IMR-90 (cell line): Measurements from ENCODE around the gene EPB41L2. TPM values are rescaled to one million over a fixed set of nuclear protein-coding genes. Genes with fewer than 3 reads are reported as not detected.

Experiments used
- ATAC-seq: fragments of 200-7000 bp; cut with Tn5 transposase; 2 replicates; pipeline ENCODE4 v1.9.1; 2020; ENCODE audit warnings: low read depth, mild to moderate bottlenecking, moderate library complexity
- BruUV-seq: library from RNA; stranded (reverse); fragments of 400-500 nt; replicated peaks from 2 replicates; lab custom pipeline; 2021; lab: Mats Ljungman, UMichigan
- CTCF ChIA-PET: fragments of 300-600 bp; formaldehyde crosslinking; extraction: SDS; loops from one replicate; lab custom pipeline; 2021; ENCODE audit warnings: antibody characterized with exemption; lab: Yijun Ruan, JAX
- POLR2A ChIA-PET: fragments of 300-600 bp; sonication (Branson Sonifier 250); formaldehyde crosslinking; loops from one replicate; lab custom pipeline; 2022; ENCODE audit warnings: antibody characterized with exemption; ENCODE audit not compliant: unreplicated experiment; lab: Charles Lee
- DNase-seq: peaks from one replicate; pipeline ENCODE4 v3.0.0; 2013
- H2AFZ ChIP-seq: replicated peaks from 2 replicates; pipeline ENCODE3; 2013; ENCODE audit warnings: low read length, mild to moderate bottlenecking; ENCODE audit not compliant: poor library complexity
- H2AK5ac ChIP-seq: 2 replicates; pipeline ENCODE4 v1.6.1; 2013; ENCODE audit warnings: low read depth, low read length, inconsistent platforms
- H2AK9ac ChIP-seq: replicated peaks from 2 replicates; pipeline ENCODE3; 2013; ENCODE audit warnings: mild to moderate bottlenecking, low read depth, low read length, moderate library complexity; ENCODE audit not compliant: poor library complexity
- H2BK120ac ChIP-seq: 2 replicates; pipeline ENCODE4 v1.6.1; 2013; ENCODE audit warnings: low read depth, low read length, inconsistent platforms
- H2BK15ac ChIP-seq: 3 replicates; pipeline ENCODE4 v1.6.1; 2013; ENCODE audit warnings: low read depth, low read length, inconsistent platforms
- H2BK20ac ChIP-seq: 2 replicates; pipeline ENCODE4 v1.6.1; 2013; ENCODE audit warnings: low read depth, mild to moderate bottlenecking, inconsistent platforms, low read length, moderate library complexity
- H2BK5ac ChIP-seq: 2 replicates; pipeline ENCODE4 v1.6.1; 2013; ENCODE audit warnings: mild to moderate bottlenecking, low read depth, low read length, inconsistent platforms; ENCODE audit not compliant: poor library complexity, severe bottlenecking
- H3K14ac ChIP-seq: replicated peaks from 2 replicates; pipeline ENCODE4 v1.6.1; 2013; ENCODE audit warnings: low read depth, low read length, inconsistent platforms
- H3K18ac ChIP-seq: 2 replicates; pipeline ENCODE4 v1.6.1; 2013; ENCODE audit warnings: low read depth, low read length, control low read depth
- H3K23ac ChIP-seq: 2 replicates; pipeline ENCODE4 v1.6.1; 2013; ENCODE audit warnings: low read depth, low read length, inconsistent platforms
- H3K27ac ChIP-seq: 2 replicates; pipeline ENCODE4 v1.5.1; 2013; ENCODE audit warnings: mild to moderate bottlenecking, control low read depth, low read length; ENCODE audit not compliant: insufficient read depth
- H3K27me3 ChIP-seq: 2 replicates; pipeline ENCODE4 v1.6.1; 2013; ENCODE audit warnings: low read length; ENCODE audit not compliant: control insufficient read depth, insufficient read depth
- H3K36me3 ChIP-seq: 2 replicates; pipeline ENCODE4 v1.6.1; 2013; ENCODE audit warnings: low read length, mixed read lengths; ENCODE audit not compliant: control insufficient read depth, insufficient read depth
- H3K4ac ChIP-seq: 2 replicates; pipeline ENCODE4 v1.6.1; 2013; ENCODE audit warnings: low read depth, low read length, inconsistent platforms
- H3K4me1 ChIP-seq: 2 replicates; pipeline ENCODE4 v1.6.1; 2013; ENCODE audit warnings: low read length, mixed read lengths; ENCODE audit not compliant: control insufficient read depth, insufficient read depth
- H3K4me2 ChIP-seq: 2 replicates; pipeline ENCODE4 v1.6.1; 2013; ENCODE audit warnings: low read depth, mild to moderate bottlenecking, control low read depth, low read length, moderate library complexity
- H3K4me3 ChIP-seq: 2 replicates; pipeline ENCODE4 v1.5.1; 2013; ENCODE audit warnings: low read depth, mild to moderate bottlenecking, control low read depth, low read length, moderate library complexity; ENCODE audit not compliant: insufficient read depth
- H3K56ac ChIP-seq: 2 replicates; pipeline ENCODE4 v1.6.1; 2013; ENCODE audit warnings: low read length, inconsistent platforms; ENCODE audit not compliant: insufficient read depth; ENCODE audit errors: extremely low read depth
- H3K79me1 ChIP-seq, 2 experiments: 2 replicates each; pipeline ENCODE4 v1.6.1; 2013; ENCODE audit warnings: low read length in 2 of 2, inconsistent platforms in 1 of 2, low read depth in 1 of 2
- H3K9ac ChIP-seq: 2 replicates; pipeline ENCODE4 v1.6.1; 2013; ENCODE audit warnings: low read depth, low read length, control low read depth
- H3K9me1 ChIP-seq: 2 replicates; pipeline ENCODE4 v1.6.1; 2013; ENCODE audit warnings: low read length, inconsistent platforms; ENCODE audit not compliant: insufficient read depth
- H3K9me3 ChIP-seq: 2 replicates; pipeline ENCODE4 v1.6.1; 2013; ENCODE audit warnings: low read length; ENCODE audit not compliant: control insufficient read depth, insufficient read depth
- H4K20me1 ChIP-seq: 2 replicates; pipeline ENCODE4 v1.6.1; 2013; ENCODE audit warnings: low read length, inconsistent platforms; ENCODE audit not compliant: insufficient read depth
- H4K5ac ChIP-seq: 2 replicates; pipeline ENCODE4 v1.6.1; 2013; ENCODE audit warnings: mild to moderate bottlenecking, low read depth, low read length, control low read depth
- H4K8ac ChIP-seq, 2 experiments: 2 replicates each; pipeline ENCODE4 v1.6.1; 2013; ENCODE audit warnings: low read depth in 2 of 2, low read length in 2 of 2, control low read depth in 1 of 2, inconsistent platforms in 1 of 2
- H4K91ac ChIP-seq: 2 replicates; pipeline ENCODE4 v1.6.1; 2013; ENCODE audit warnings: low read depth, low read length, inconsistent platforms; ENCODE audit not compliant: insufficient read depth
- BHLHE40 ChIP-seq: fragments of 150-350 bp; IDR thresholded peaks from 2 replicates; pipeline ENCODE4 v1.6.1; 2016; ENCODE audit warnings: mild to moderate bottlenecking, low read depth, low read length
- CEBPB ChIP-seq: IDR thresholded peaks from 2 replicates; pipeline ENCODE4 v1.6.1; 2012; ENCODE audit warnings: low read depth, low read length, improper control_type of control experiment
- ELK1 ChIP-seq: fragments of 150-350 bp; IDR thresholded peaks from 2 replicates; pipeline ENCODE4 v1.6.1; 2016; ENCODE audit warnings: low read depth, mild to moderate bottlenecking, low read length, moderate library complexity, borderline replicate concordance
- FOS ChIP-seq: fragments of 150-350 bp; IDR thresholded peaks from 2 replicates; pipeline ENCODE4 v1.6.1; 2016; ENCODE audit warnings: low read depth, low read length
- MAFK ChIP-seq: IDR thresholded peaks from 2 replicates; pipeline ENCODE4 v1.6.1; 2012; ENCODE audit warnings: low read depth, low read length, improper control_type of control experiment
- MAZ ChIP-seq: IDR thresholded peaks from 2 replicates; pipeline ENCODE4 v1.6.1; 2012; ENCODE audit warnings: low read depth, mild to moderate bottlenecking, low read length, improper control_type of control experiment, moderate library complexity, borderline replicate concordance
- MXI1 ChIP-seq: IDR thresholded peaks from 2 replicates; pipeline ENCODE4 v1.6.1; 2012; ENCODE audit warnings: low read depth, mild to moderate bottlenecking, low read length, moderate library complexity, borderline replicate concordance
- NFE2L2 ChIP-seq: fragments of 150-350 bp; IDR thresholded peaks from 2 replicates; pipeline ENCODE4 v1.6.1; 2016; ENCODE audit warnings: low read depth, mild to moderate bottlenecking, low read length
- RAD21 ChIP-seq: IDR thresholded peaks from 2 replicates; pipeline ENCODE4 v1.6.1; 2012; ENCODE audit warnings: low read length, improper control_type of control experiment
- RCOR1 ChIP-seq: IDR thresholded peaks from 2 replicates; pipeline ENCODE4 v1.6.1; 2012; ENCODE audit warnings: mild to moderate bottlenecking, low read length, improper control_type of control experiment; ENCODE audit not compliant: insufficient replicate concordance
- RFX5 ChIP-seq: IDR thresholded peaks from 2 replicates; pipeline ENCODE4 v1.8.0; 2012; ENCODE audit warnings: low read depth, mild to moderate bottlenecking, low read length, moderate library complexity
- SMC3 ChIP-seq: fragments of 150-350 bp; IDR thresholded peaks from 2 replicates; pipeline ENCODE4 v1.6.1; 2016; ENCODE audit warnings: low read depth, mild to moderate bottlenecking, antibody characterized with exemption, low read length, moderate library complexity
- USF2 ChIP-seq: fragments of 150-350 bp; IDR thresholded peaks from 2 replicates; pipeline ENCODE4 v1.6.1; 2017; ENCODE audit warnings: mild to moderate bottlenecking, antibody characterized with exemption, low read length, low read depth
- WGBS, 2 experiments: methylation state at CpG; one replicate each; pipeline versions ENCODE4 v1.1.5 to v1.1.7; 2013; ENCODE audit warnings: missing lambda C conversion rate in 2 of 2; ENCODE audit not compliant: insufficient read length in 1 of 2; ENCODE audit errors: extremely low coverage in 2 of 2; 5-methylcytosine and 5-hydroxymethylcytosine counted together
- dilution Hi-C: fragments of 300-500 bp; cut with HindIII; formaldehyde crosslinking; loops from one replicate; pipeline ENCODE4 v1.14.3; 2018; ENCODE audit warnings: low sequenced_read_pairs; ENCODE audit not compliant: unreplicated experiment
- in situ Hi-C: fragments of 300-500 bp; cut with MboI; formaldehyde crosslinking; loops from 3 replicates; pipeline ENCODE4 v1.14.3; 2019; ENCODE audit warnings: low sequenced_read_pairs, inconsistent platforms, mixed read lengths
- intact Hi-C: fragments of 100-400 bp; cut with micrococcal nuclease; formaldehyde crosslinking; loops from 2 replicates; pipeline ENCODE4 v1.10.0; 2022
- polyA plus RNA-seq, 3 experiments: library from polyadenylated mRNA; depleted of rRNA; stranded (reverse); fragments of >200 nt; gene quantifications; 2 replicates each; pipeline ENCODE4 v1.2.3, GENCODE V29; 2012; ENCODE audit warnings: low replicate concordance in 1 of 3
- total RNA-seq: library from RNA; depleted of rRNA; stranded (reverse); fragments of >200 nt; gene quantifications from 2 replicates; pipeline ENCODE4 v1.2.3, GENCODE V29; 2012
- TF ChIP-seq, protein P1 (sequence below): conservative IDR thresholded peaks from 2 replicates; pipeline ENCODE4 v1.5.1; 2012; ENCODE audit warnings: mild to moderate bottlenecking, low read depth, low read length, improper control_type of control experiment

EPB41L2 gene
- total and polyA plus RNA-seq, 2 of the 4 experiments (the other 2 are of a cell fraction): 85.7 to 99.8 TPM

GRCh38 chr6:131080084-131080483, 17.0 kb upstream of the EPB41L2 start:
- BruUV-seq: no TSS peak
- Histone ChIP-seq H4K91ac (no peak overlapping the region), H3K4me3 (no peak overlapping the region), H3K36me3 (no peaks in the 10 kb centered on the region), H3K4me2 (no peak overlapping the region), H3K9me1 (0 out of 2 replicates have a peak, but pooled peaks cover under 1% of the 10 kb centered on the region), H3K14ac (no peak overlapping the region), H4K5ac (no peak overlapping the region), H3K9me3 (no peaks in the 10 kb centered on the region), H2BK5ac (no peak overlapping the region), H3K4ac (no peak overlapping the region), H3K56ac (no peak overlapping the region), H2BK20ac (no peak overlapping the region), H3K18ac (no peak overlapping the region), H2BK120ac (no peak overlapping the region), H3K27ac (no peak overlapping the region), H4K8ac (no peak overlapping the region), H4K20me1 (no peaks in the 10 kb centered on the region), H3K4me1 (no peaks in the 10 kb centered on the region), H3K23ac (no peak overlapping the region), H2AK5ac (no peak overlapping the region), H2AK9ac (no peak overlapping the region), H2AFZ (no peak overlapping the region), H3K79me1 (no peaks in the 10 kb centered on the region), H3K9ac (no peak overlapping the region), H3K27me3 (no peaks in the 10 kb centered on the region), H2BK15ac (no peak overlapping the region)
- intact Hi-C loops (no loop called here), dilution Hi-C loops (no loop called here), in situ Hi-C loops (no loop called here)
- ChIA-PET CTCF (no interaction called here), POLR2A (no interaction called here)
- DNase-seq: no peak
- ATAC-seq: no peak
- TF ChIP-seq MXI1 (no peak), BHLHE40 (no peak), ELK1 (no peak), USF2 (no peak), SMC3 (no peak), MAZ (no peak), CEBPB (no peak), RFX5 (no peak), RCOR1 (no peak), RAD21 (no peak), NFE2L2 (no peak), FOS (no peak), MAFK (no peak)
- TF ChIP-seq, protein P1, sequence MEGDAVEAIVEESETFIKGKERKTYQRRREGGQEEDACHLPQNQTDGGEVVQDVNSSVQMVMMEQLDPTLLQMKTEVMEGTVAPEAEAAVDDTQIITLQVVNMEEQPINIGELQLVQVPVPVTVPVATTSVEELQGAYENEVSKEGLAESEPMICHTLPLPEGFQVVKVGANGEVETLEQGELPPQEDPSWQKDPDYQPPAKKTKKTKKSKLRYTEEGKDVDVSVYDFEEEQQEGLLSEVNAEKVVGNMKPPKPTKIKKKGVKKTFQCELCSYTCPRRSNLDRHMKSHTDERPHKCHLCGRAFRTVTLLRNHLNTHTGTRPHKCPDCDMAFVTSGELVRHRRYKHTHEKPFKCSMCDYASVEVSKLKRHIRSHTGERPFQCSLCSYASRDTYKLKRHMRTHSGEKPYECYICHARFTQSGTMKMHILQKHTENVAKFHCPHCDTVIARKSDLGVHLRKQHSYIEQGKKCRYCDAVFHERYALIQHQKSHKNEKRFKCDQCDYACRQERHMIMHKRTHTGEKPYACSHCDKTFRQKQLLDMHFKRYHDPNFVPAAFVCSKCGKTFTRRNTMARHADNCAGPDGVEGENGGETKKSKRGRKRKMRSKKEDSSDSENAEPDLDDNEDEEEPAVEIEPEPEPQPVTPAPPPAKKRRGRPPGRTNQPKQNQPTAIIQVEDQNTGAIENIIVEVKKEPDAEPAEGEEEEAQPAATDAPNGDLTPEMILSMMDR: no peak
- no CpG with 5 or more reads among the region's 6 CpGs for WGBS, 2 experiments
